ENCODE data around the gene POLR2A.

DNA sequence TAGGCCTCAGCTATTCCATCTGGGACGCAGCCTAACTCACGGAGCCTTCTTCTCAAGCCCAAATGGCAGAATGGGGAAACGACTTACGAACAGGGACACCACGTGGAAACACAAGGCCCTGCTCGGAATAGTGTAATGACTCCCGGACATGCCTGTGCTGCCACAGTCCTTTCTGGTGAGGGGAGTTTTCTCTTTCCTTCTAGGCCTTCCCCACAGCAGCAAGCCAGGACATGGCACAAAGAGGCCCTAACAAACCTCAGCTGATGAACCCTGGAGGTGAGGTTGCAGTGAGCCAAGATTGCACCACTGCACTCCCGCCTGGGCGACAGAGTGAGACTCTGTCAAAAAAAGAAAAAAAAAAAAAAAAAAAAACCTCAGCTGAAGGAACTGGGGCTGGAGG, 20.1 kb upstream of the POLR2A start:
- no peak for TF ChIP-seq POLR2A (IDR thresholded peaks at IDR 0.05; ENCODE audit: extremely low read depth, insufficient read length)
- TF ChIP-seq, protein P1, sequence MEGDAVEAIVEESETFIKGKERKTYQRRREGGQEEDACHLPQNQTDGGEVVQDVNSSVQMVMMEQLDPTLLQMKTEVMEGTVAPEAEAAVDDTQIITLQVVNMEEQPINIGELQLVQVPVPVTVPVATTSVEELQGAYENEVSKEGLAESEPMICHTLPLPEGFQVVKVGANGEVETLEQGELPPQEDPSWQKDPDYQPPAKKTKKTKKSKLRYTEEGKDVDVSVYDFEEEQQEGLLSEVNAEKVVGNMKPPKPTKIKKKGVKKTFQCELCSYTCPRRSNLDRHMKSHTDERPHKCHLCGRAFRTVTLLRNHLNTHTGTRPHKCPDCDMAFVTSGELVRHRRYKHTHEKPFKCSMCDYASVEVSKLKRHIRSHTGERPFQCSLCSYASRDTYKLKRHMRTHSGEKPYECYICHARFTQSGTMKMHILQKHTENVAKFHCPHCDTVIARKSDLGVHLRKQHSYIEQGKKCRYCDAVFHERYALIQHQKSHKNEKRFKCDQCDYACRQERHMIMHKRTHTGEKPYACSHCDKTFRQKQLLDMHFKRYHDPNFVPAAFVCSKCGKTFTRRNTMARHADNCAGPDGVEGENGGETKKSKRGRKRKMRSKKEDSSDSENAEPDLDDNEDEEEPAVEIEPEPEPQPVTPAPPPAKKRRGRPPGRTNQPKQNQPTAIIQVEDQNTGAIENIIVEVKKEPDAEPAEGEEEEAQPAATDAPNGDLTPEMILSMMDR (IDR thresholded peaks at IDR 0.05; ENCODE audit: low read depth, low read length) = no peak
- TF ChIP-seq, protein P2, sequence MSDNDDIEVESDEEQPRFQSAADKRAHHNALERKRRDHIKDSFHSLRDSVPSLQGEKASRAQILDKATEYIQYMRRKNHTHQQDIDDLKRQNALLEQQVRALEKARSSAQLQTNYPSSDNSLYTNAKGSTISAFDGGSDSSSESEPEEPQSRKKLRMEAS (IDR thresholded peaks at IDR 0.05; ENCODE audit: low read depth, low read length) = no peak
- TF ChIP-seq MYC (IDR thresholded peaks at IDR 0.05; ENCODE audit: low read depth, low read length) = no peak
